B cell (primary cell): ENCODE results near the gene SETDB1. TPM values are rescaled to one million over a fixed set of nuclear protein-coding genes. Genes with fewer than 3 reads are reported as not detected.

ENCODE experiments used
- ATAC-seq: fragments of 200-7000 bp; cut with Tn5 transposase; one replicate; pipeline ENCODE4 v1.10.0; 2021; ENCODE audit warnings: low read depth, mild to moderate bottlenecking, moderate number of reproducible peaks, moderate library complexity
- CTCF ChIA-PET: fragments of 350-600 bp; sonication (Branson Sonifier 250); formaldehyde crosslinking; loops from one replicate; lab custom pipeline; 2021; ENCODE audit warnings: antibody characterized with exemption, inconsistent platforms; lab: Charles Lee
- POLR2A ChIA-PET: fragments of 350-600 bp; sonication (Branson Sonifier 250); formaldehyde crosslinking; loops from one replicate; lab custom pipeline; 2021; ENCODE audit warnings: antibody characterized with exemption; lab: Charles Lee
- DNase-seq: peaks from one replicate; pipeline ENCODE4 v3.0.0; 2013
- H2AFZ ChIP-seq: 2 replicates; pipeline ENCODE4 v1.6.1; 2012; ENCODE audit warnings: mild to moderate bottlenecking, low read depth, low read length; ENCODE audit not compliant: insufficient read depth, poor library complexity, severe bottlenecking
- H3K27ac ChIP-seq, 2 donors: 1 replicate in 1 of 2; 2 replicates in 1 of 2; pipeline ENCODE4 v1.5.1; 2012 to 2013; ENCODE audit warnings: low read length in 2 of 2, mild to moderate bottlenecking in 2 of 2, moderate library complexity in 1 of 2
- H3K27me3 ChIP-seq, 4 experiments: fragments of 200-600 bp in 1 of 4; sonication (generic) in 1 of 4; replicated peaks in 1 of 4; 1 replicate in 2 of 4; 2 replicates in 2 of 4; pipeline versions ENCODE4 v1.6.1 to v1.7.0; 2013 to 2016; ENCODE audit warnings: low read length in 3 of 4, mild to moderate bottlenecking in 2 of 4, mixed read lengths in 1 of 4, moderate library complexity in 1 of 4; ENCODE audit not compliant: insufficient read depth in 4 of 4, control insufficient read depth in 3 of 4; ENCODE audit errors: control extremely low read depth in 1 of 4
- H3K36me3 ChIP-seq, 2 experiments: replicated peaks in 1 of 2; 1 replicate in 1 of 2; 2 replicates in 1 of 2; pipeline versions ENCODE4 v1.6.1 to v1.7.1; 2013; ENCODE audit warnings: low read length in 1 of 2; ENCODE audit not compliant: insufficient read depth in 2 of 2, control insufficient read depth in 1 of 2; ENCODE audit errors: control extremely low read depth in 1 of 2, extremely low read depth in 1 of 2
- H3K4me1 ChIP-seq, 2 donors: fragments of 200-600 bp in 1 of 2; sonication (generic) in 1 of 2; 1 replicate in 1 of 2; 2 replicates in 1 of 2; pipeline versions ENCODE4 v1.5.1 to v1.6.1; 2013 to 2017; ENCODE audit warnings: low read length in 2 of 2; ENCODE audit not compliant: control insufficient read depth in 2 of 2, insufficient read depth in 2 of 2
- H3K4me2 ChIP-seq: replicated peaks from 2 replicates; pipeline ENCODE3; 2012; ENCODE audit warnings: mild to moderate bottlenecking, low read depth, low read length; ENCODE audit not compliant: poor library complexity, severe bottlenecking
- H3K4me3 ChIP-seq, 5 experiments: fragments of 200-600 bp in 1 of 5; sonication (generic) in 1 of 5; 1 replicate in 3 of 5; 2 replicates in 2 of 5; pipeline versions ENCODE4 v1.5.1 to v1.7.0; 2011 to 2016; ENCODE audit warnings: low read length in 4 of 5, mild to moderate bottlenecking in 4 of 5, low read depth in 2 of 5, control low read depth in 1 of 5, moderate library complexity in 1 of 5; ENCODE audit not compliant: insufficient read depth in 1 of 5; ENCODE audit errors: control extremely low read depth in 1 of 5, extremely low read depth in 1 of 5
- H3K79me2 ChIP-seq: fragments of 200-600 bp; sonication (generic); one replicate; pipeline ENCODE4 v1.6.0; 2016; ENCODE audit warnings: low read length; ENCODE audit not compliant: control insufficient read depth, insufficient read depth
- H3K9ac ChIP-seq: fragments of 200-600 bp; sonication (generic); 2 replicates; pipeline ENCODE4 v1.6.1; 2017; ENCODE audit warnings: mild to moderate bottlenecking, low read length, moderate library complexity
- H3K9me3 ChIP-seq, 3 donors: one replicate each; pipeline versions ENCODE4 v1.6.1 to v1.7.1; 2013; ENCODE audit warnings: low read length in 2 of 3; ENCODE audit not compliant: control insufficient read depth in 2 of 3, insufficient read depth in 1 of 3; ENCODE audit errors: control extremely low read depth in 1 of 3
- H4K20me1 ChIP-seq: 2 replicates; pipeline ENCODE4 v1.6.0; 2012; ENCODE audit warnings: mild to moderate bottlenecking, low read length; ENCODE audit not compliant: insufficient read depth, control insufficient read depth, poor library complexity, severe bottlenecking
- H3K27ac Mint-ChIP-seq: one replicate; pipeline ENCODE4 v1.8.0; 2021; ENCODE audit warnings: mixed read lengths
- H3K27me3 Mint-ChIP-seq: one replicate; pipeline ENCODE4 v1.8.0; 2021; ENCODE audit warnings: mixed read lengths
- H3K4me1 Mint-ChIP-seq: one replicate; pipeline ENCODE4 v1.8.0; 2021; ENCODE audit warnings: mixed read lengths
- H3K4me3 Mint-ChIP-seq: one replicate; pipeline ENCODE4 v1.8.0; 2021; ENCODE audit warnings: mixed read lengths
- H3K9me3 Mint-ChIP-seq: one replicate; pipeline ENCODE4 v1.8.0; 2022; ENCODE audit warnings: mixed read lengths; ENCODE audit not compliant: insufficient read depth
- EZH2 ChIP-seq: IDR thresholded peaks from 2 replicates; pipeline ENCODE4 v1.6.1; 2012; ENCODE audit warnings: borderline replicate concordance, low read depth, mild to moderate bottlenecking, moderate library complexity, low read length; ENCODE audit not compliant: insufficient read depth, poor library complexity, severe bottlenecking
- WGBS: methylation state at CpG from one replicate; pipeline ENCODE4 v1.1.5; 2013; ENCODE audit warnings: missing lambda C conversion rate; ENCODE audit not compliant: insufficient coverage; 5-methylcytosine and 5-hydroxymethylcytosine counted together
- intact Hi-C: fragments of 100-400 bp; cut with micrococcal nuclease; formaldehyde crosslinking; loops from one replicate; pipeline ENCODE4 v1.10.0; 2022
- polyA plus RNA-seq: library from polyadenylated mRNA; depleted of rRNA; stranded (reverse); fragments of >200 nt; gene quantifications from 2 replicates; pipeline ENCODE4 v1.2.3, GENCODE V29; 2012
- total RNA-seq, 2 donors: library from RNA; stranded (reverse); fragments of 120-200 nt in 1 of 2; gene quantifications; 1 replicate in 1 of 2; 2 replicates in 1 of 2; pipeline versions ENCODE4 v1.2.3 to v1.2.4, GENCODE V29; 2013 to 2022
- TF ChIP-seq, protein P1 (sequence below): fragments of 200-600 bp; IDR thresholded peaks from one replicate; pipeline ENCODE4 v1.8.0; 2022; ENCODE audit warnings: antibody characterized with exemption, mild to moderate bottlenecking

The SETDB1 gene
- total and polyA plus RNA-seq, 2 donors (not counting 1 experiment from before 2014, with no cell fraction given): 57.4 to 115 TPM

DNA sequence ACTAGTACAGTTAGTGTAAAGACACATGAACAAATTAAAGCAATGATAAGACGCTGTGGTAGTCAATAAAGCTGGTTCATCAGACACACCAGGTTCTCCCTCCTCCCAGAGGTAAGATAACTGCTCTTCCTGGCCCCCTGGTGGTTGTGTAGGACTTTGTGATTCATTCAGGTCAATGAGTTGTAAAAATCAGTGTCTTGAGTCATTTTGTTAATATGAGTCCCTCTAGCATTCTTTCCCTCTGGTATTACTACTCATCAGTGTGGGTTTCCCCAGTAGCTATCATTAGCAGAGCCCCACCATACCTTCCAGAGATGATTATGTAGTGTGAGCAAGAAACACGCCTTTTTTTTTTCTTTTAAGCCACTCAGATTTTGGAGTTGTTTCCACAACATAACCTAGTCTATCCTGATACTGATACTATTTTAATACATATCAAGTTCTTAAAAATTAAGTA is 3.6 kb upstream of the SETDB1 start:
- Mint-ChIP-seq H3K4me3 (no peak overlapping the region), H3K9me3 (no peaks in the 10 kb centered on the region), H3K27ac (peak overlapping the region; percentile 0), H3K4me1 (peaks cover 25% of the 10 kb centered on the region), H3K27me3 (no peaks in the 10 kb centered on the region)
- Histone ChIP-seq H3K27ac (peak overlapping the region in 1 of 2 donors; percentile 34), H3K4me1 (peaks cover 17% of the 10 kb centered on the region in 2 donors), H3K4me2 (peak overlapping the region; percentile 21), H3K36me3 (peaks cover 0 to 2% of the 10 kb centered on the region in 2 experiments), H3K9ac (no peak overlapping the region), H3K9me3 (no peaks in the 10 kb centered on the region), H2AFZ (peak overlapping the region; percentile 66), H3K4me3 (no peak overlapping the region), H3K79me2 (peaks cover 13% of the 10 kb centered on the region), H4K20me1 (no peaks in the 10 kb centered on the region), H3K27me3 (no peaks in the 10 kb centered on the region)
- intact Hi-C loops: loop anchor here (1.0 to 5.0 kb wide), 4 partner anchors 57 to 458 kb away; no protein-coding TSS in a partner anchor
- no peak for TF ChIP-seq EZH2
- TF ChIP-seq, protein P1, sequence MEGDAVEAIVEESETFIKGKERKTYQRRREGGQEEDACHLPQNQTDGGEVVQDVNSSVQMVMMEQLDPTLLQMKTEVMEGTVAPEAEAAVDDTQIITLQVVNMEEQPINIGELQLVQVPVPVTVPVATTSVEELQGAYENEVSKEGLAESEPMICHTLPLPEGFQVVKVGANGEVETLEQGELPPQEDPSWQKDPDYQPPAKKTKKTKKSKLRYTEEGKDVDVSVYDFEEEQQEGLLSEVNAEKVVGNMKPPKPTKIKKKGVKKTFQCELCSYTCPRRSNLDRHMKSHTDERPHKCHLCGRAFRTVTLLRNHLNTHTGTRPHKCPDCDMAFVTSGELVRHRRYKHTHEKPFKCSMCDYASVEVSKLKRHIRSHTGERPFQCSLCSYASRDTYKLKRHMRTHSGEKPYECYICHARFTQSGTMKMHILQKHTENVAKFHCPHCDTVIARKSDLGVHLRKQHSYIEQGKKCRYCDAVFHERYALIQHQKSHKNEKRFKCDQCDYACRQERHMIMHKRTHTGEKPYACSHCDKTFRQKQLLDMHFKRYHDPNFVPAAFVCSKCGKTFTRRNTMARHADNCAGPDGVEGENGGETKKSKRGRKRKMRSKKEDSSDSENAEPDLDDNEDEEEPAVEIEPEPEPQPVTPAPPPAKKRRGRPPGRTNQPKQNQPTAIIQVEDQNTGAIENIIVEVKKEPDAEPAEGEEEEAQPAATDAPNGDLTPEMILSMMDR: peak; percentile 90
- peak; percentile 14 for ATAC-seq
- ChIA-PET CTCF (interaction anchor here (0.6 to 2.8 kb wide), 36 partner anchors 9 to 362 kb away, joined by 3 to 16 read pairs (median 5); partner anchors contain the start of genes CDC42SE1, GOLPH3L, MINDY1 and TNFAIP8L2), POLR2A (no interaction called here)
- WGBS: no CpG with 5 or more reads among the region's 2 CpGs
- peak; percentile 81 for DNase-seq

- Histone ChIP-seq H3K9ac (peak overlapping the region; percentile 98), H3K27ac (peak overlapping the region in 1 of 2 donors; percentile 96), H3K36me3 (peaks cover 9 to 21% of the 10 kb centered on the region in 2 experiments), H3K4me2 (peak overlapping the region; percentile 85), H3K27me3 (no peaks in the 10 kb centered on the region), H3K4me1 (peaks cover 17 to 19% of the 10 kb centered on the region in 2 donors), H3K79me2 (peaks cover 22% of the 10 kb centered on the region), H4K20me1 (no peaks in the 10 kb centered on the region), H2AFZ (peak overlapping the region; percentile 91), H3K4me3 (peak overlapping the region; percentile 44 to 96 (median 90)), H3K9me3 (no peaks in the 10 kb centered on the region)
- POLR2A ChIA-PET: interaction anchor here (0.6 to 0.7 kb wide), 2 partner anchors 12 to 876 kb away, joined by 3 to 4 read pairs; no protein-coding TSS in a partner anchor
- peaks cover 31% of the 10 kb centered on the region for H3K4me1 Mint-ChIP-seq
- ATAC-seq (no peak), DNase-seq (peak; percentile 49)
- H3K4me3 Mint-ChIP-seq: peak overlapping the region; percentile 98
- H3K27me3 Mint-ChIP-seq: no peaks in the 10 kb centered on the region
- intact Hi-C loops: loop anchor here (5.0 kb wide), 1 partner anchor 298 kb away; the partner anchor contains the start of gene ENSA
- WGBS: 58% methylated on average over 9 of the region's 23 CpGs
- TF ChIP-seq EZH2: no peak
- TF ChIP-seq, protein P1: no peak
- no peaks in the 10 kb centered on the region for H3K9me3 Mint-ChIP-seq
- peak overlapping the region; percentile 98 for H3K27ac Mint-ChIP-seq
- CTCF ChIA-PET: interaction anchor here (0.9 kb wide), 1 partner anchor 459 kb away, joined by 3 read pairs; no protein-coding TSS in a partner anchor
Measured at GRCh38 chr1:150925080-150925479, 1.1 kb upstream of the SETDB1 start.
